Hepatocyte (in vitro differentiated cells): ENCODE measurements around the gene MYMX. TPM values are rescaled to one million over a fixed set of nuclear protein-coding genes. Genes with fewer than 3 reads are reported as not detected.

Experiments used
- DNase-seq: peaks from one replicate; pipeline ENCODE4 v3.0.0-alpha.2; 2016; ENCODE audit warnings: low spot score
- H2AFZ ChIP-seq: fragments of 200-600 bp; sonication (generic); 2 replicates; pipeline ENCODE4 v1.6.0; 2016; ENCODE audit warnings: antibody characterized with exemption, mild to moderate bottlenecking
- H3K27ac ChIP-seq: fragments of 200-600 bp; sonication (generic); 2 replicates; pipeline ENCODE4 v1.5.1; 2016; ENCODE audit warnings: mild to moderate bottlenecking
- H3K27me3 ChIP-seq: fragments of 200-600 bp; sonication (generic); 2 replicates; pipeline ENCODE4 v1.6.1; 2016
- H3K36me3 ChIP-seq: fragments of 200-600 bp; sonication (generic); replicated peaks from 2 replicates; pipeline ENCODE4 v1.5.1; 2016; ENCODE audit warnings: low read depth; ENCODE audit not compliant: insufficient read depth
- H3K4me1 ChIP-seq: fragments of 200-600 bp; sonication (generic); 2 replicates; pipeline ENCODE4 v1.5.1; 2016; ENCODE audit warnings: mild to moderate bottlenecking, moderate library complexity; ENCODE audit not compliant: insufficient read depth
- H3K4me2 ChIP-seq: fragments of 200-600 bp; sonication (generic); 2 replicates; pipeline ENCODE4 v1.6.0; 2016
- H3K4me3 ChIP-seq: fragments of 200-600 bp; sonication (generic); 2 replicates; pipeline ENCODE4 v1.5.1; 2016; ENCODE audit warnings: mild to moderate bottlenecking
- H3K79me2 ChIP-seq: fragments of 200-600 bp; sonication (generic); 2 replicates; pipeline ENCODE4 v1.6.0; 2017; ENCODE audit warnings: mild to moderate bottlenecking
- H3K9me2 ChIP-seq: fragments of 200-600 bp; sonication (generic); replicated peaks from 2 replicates; pipeline ENCODE4 v1.6.0; 2017; ENCODE audit warnings: mild to moderate bottlenecking; ENCODE audit not compliant: insufficient read depth
- H3K9me3 ChIP-seq: fragments of 200-600 bp; sonication (generic); 2 replicates; pipeline ENCODE4 v1.5.1; 2016; ENCODE audit warnings: low read depth, mild to moderate bottlenecking
- H4K20me1 ChIP-seq: fragments of 200-600 bp; sonication (generic); 2 replicates; pipeline ENCODE4 v1.6.0; 2016; ENCODE audit warnings: mild to moderate bottlenecking; ENCODE audit not compliant: insufficient read depth, poor library complexity, severe bottlenecking
- EZH2 ChIP-seq: fragments of 200-600 bp; sonication (generic); IDR thresholded peaks from 2 replicates; pipeline ENCODE4 v1.6.1; 2016; ENCODE audit warnings: antibody characterized with exemption, mild to moderate bottlenecking, borderline replicate concordance
- EZH2phosphoT487 ChIP-seq: fragments of 200-600 bp; sonication (generic); IDR thresholded peaks from one replicate; pipeline ENCODE4 v1.6.1; 2018; ENCODE audit warnings: antibody characterized with exemption, mild to moderate bottlenecking, low read depth, moderate library complexity; ENCODE audit not compliant: unreplicated experiment, severe bottlenecking
- WGBS: methylation state at CpG from one replicate; pipeline ENCODE4 v1.1.6; 2016; ENCODE audit warnings: low lambda C conversion rate; ENCODE audit errors: missing lambda C conversion rate; 5-methylcytosine and 5-hydroxymethylcytosine counted together
- polyA plus RNA-seq: library from polyadenylated mRNA; unstranded; fragments of >200 nt; fragmentation: Nextera tagmentation; extraction: Ambion mirVana; gene quantifications from 2 replicates; pipeline ENCODE4 v1.2.1, GENCODE V29; 2016
- total RNA-seq: library from RNA; depleted of rRNA; stranded (reverse); fragments of >200 nt; gene quantifications from 2 replicates; pipeline ENCODE4 v1.2.3, GENCODE V29; 2014
- TF ChIP-seq, protein P1 (sequence below): fragments of 200-600 bp; sonication (generic); IDR thresholded peaks from 2 replicates; pipeline ENCODE4 v1.5.1; 2016; ENCODE audit warnings: antibody characterized with exemption, mild to moderate bottlenecking; ENCODE audit not compliant: poor library complexity

MYMX gene
- total and polyA plus RNA-seq, 2 experiments from 2014 or later: not detected

DNA sequence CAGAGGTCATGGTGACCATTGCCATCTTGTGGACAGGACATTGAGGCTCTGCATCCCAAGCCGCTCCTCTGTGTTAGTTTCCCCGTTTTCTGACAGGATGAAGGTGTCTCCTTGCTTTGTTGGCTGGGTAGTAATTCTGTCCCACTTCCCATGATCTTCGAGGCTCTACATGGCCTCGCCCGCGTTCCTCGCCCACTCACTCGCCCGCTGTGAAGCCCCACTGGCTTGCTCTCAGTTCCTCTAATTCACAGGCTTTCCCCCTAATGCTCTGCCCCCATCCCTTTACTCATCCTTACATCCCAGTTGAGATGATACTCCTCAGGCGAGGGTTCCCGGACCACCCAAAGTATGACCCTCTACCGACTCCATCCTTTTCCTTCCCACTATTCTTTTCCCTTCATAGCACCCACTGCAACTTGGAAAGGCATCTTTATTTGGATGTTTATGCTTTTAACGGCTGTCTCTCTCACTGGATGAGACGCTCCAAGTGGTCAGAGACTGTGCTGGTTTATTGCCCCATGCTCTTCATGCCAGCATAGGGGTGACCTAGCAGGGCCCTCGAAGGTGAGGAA lies 41.1 kb downstream of the MYMX start:
- Histone ChIP-seq H3K36me3 (no peaks in the 10 kb centered on the region), H3K9me2 (no peaks in the 10 kb centered on the region), H2AFZ (no peak overlapping the region), H4K20me1 (peaks cover 24% of the 10 kb centered on the region), H3K27me3 (no peaks in the 10 kb centered on the region), H3K9me3 (no peaks in the 10 kb centered on the region), H3K4me2 (peak overlapping the region; percentile 98), H3K79me2 (peaks cover 36% of the 10 kb centered on the region), H3K27ac (peak overlapping the region; percentile 96), H3K4me1 (peaks cover 10% of the 10 kb centered on the region), H3K4me3 (peak overlapping the region; percentile 100)
- WGBS: 38% methylated on average over 15 of the region's 15 CpGs
- TF ChIP-seq, protein P1, sequence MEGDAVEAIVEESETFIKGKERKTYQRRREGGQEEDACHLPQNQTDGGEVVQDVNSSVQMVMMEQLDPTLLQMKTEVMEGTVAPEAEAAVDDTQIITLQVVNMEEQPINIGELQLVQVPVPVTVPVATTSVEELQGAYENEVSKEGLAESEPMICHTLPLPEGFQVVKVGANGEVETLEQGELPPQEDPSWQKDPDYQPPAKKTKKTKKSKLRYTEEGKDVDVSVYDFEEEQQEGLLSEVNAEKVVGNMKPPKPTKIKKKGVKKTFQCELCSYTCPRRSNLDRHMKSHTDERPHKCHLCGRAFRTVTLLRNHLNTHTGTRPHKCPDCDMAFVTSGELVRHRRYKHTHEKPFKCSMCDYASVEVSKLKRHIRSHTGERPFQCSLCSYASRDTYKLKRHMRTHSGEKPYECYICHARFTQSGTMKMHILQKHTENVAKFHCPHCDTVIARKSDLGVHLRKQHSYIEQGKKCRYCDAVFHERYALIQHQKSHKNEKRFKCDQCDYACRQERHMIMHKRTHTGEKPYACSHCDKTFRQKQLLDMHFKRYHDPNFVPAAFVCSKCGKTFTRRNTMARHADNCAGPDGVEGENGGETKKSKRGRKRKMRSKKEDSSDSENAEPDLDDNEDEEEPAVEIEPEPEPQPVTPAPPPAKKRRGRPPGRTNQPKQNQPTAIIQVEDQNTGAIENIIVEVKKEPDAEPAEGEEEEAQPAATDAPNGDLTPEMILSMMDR: no peak
- TF ChIP-seq EZH2: no peak
- no peak for TF ChIP-seq EZH2phosphoT487
- no peak for DNase-seq

DNA sequence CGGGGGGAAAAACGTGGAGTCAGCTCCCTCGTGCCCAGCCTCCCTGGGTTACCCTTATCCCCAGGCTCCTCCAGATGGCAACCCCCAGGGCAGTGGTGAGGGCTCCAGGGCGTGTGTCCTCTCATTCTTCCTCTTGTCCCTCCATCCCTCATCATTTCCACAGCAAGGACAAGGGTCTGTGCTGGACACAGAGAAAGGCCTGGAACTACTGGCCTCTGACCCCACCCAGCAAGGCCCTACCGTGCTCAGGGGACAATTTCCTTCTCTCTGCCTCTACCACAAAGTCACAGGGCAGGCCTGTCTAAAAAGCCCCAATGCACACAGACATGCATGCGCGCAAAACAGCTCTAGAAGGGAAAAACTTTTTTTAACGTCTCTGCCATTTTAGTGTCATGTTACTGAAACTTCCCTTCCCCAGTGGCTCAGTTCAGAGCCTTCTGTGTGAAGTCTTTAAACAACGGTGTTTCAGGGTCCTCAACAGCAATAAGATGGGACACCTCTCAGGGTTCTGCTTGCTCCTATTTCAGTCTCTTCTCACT lies 41.7 kb downstream of the MYMX start:
- H3K79me2 ChIP-seq: peaks cover 35% of the 10 kb centered on the region
- DNase-seq: no peak
- H3K4me2 ChIP-seq: no peak overlapping the region
- H3K36me3 ChIP-seq: no peaks in the 10 kb centered on the region
- peaks cover 16% of the 10 kb centered on the region for H3K4me1 ChIP-seq
- H3K4me3 ChIP-seq: no peak overlapping the region
- peaks cover 22% of the 10 kb centered on the region for H4K20me1 ChIP-seq
- H3K27ac ChIP-seq: no peak overlapping the region
- no peaks in the 10 kb centered on the region for H3K27me3 ChIP-seq
- TF ChIP-seq EZH2 (no peak), EZH2phosphoT487 (no peak)
- TF ChIP-seq, protein P1: no peak
- H3K9me2 ChIP-seq: no peaks in the 10 kb centered on the region
- H2AFZ ChIP-seq: no peak overlapping the region
- 88% methylated on average over 9 of the region's 9 CpGs for WGBS
- no peaks in the 10 kb centered on the region for H3K9me3 ChIP-seq

DNA sequence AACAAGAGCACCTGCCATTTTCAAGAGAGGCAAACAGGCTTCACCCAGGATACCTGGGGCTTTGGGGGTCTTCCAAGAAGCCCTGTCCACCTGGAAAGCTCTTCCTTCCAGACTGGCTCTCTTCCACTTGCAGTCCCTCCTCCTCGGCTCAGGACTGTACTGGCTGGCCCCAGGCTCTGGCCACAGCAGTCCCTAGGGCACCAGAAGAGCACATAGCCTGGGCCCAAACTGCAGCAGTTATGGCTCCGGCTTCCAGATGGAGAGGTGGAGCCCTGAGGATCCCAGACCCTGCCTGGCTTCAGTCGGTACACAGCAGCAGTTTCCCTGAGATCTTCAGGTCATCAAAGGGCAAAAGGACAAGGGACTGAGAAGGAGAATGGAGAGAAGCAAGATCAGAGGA lies 42.2 kb downstream of the MYMX start:
- TF ChIP-seq, protein P1: no peak
- TF ChIP-seq EZH2 (no peak), EZH2phosphoT487 (no peak)
- no peak overlapping the region for H3K4me3 ChIP-seq
- no peak overlapping the region for H3K27ac ChIP-seq
- no peaks in the 10 kb centered on the region for H3K36me3 ChIP-seq
- H3K4me1 ChIP-seq: peaks cover 21% of the 10 kb centered on the region
- peaks cover 36% of the 10 kb centered on the region for H3K79me2 ChIP-seq
- no peaks in the 10 kb centered on the region for H3K27me3 ChIP-seq
- H3K4me2 ChIP-seq: no peak overlapping the region
- H4K20me1 ChIP-seq: peaks cover 17% of the 10 kb centered on the region
- no peaks in the 10 kb centered on the region for H3K9me3 ChIP-seq
- WGBS: 96% methylated on average over 3 of the region's 3 CpGs
- no peaks in the 10 kb centered on the region for H3K9me2 ChIP-seq
- DNase-seq: no peak
- H2AFZ ChIP-seq: no peak overlapping the region
